ENCODE results near the gene LSM7. TPM values are rescaled to one million over a fixed set of nuclear protein-coding genes. Genes with fewer than 3 reads are reported as not detected.

LSM7 gene
- total and polyA plus RNA-seq, 2 experiments from 2014 or later, result 299 to 409 TPM

GRCh38 chr19:2305452-2306280, 22.7 kb downstream of the LSM7 start:
- peaks cover 50% of the 10 kb centered on the region for H3K27me3 Mint-ChIP-seq (ENCODE audit: insufficient read depth, low read depth, poor library complexity)
- ATAC-seq, result no peak
- no peaks in the 10 kb centered on the region; the same call in 1 of the 3 replicates for H3K9me3 Mint-ChIP-seq
- H3K4me3 Mint-ChIP-seq, result no peak overlapping the region
- Histone ChIP-seq H3K4me3 (no peak overlapping the region), H3K27me3 (ENCODE audit: insufficient read depth) (peaks cover 42% of the 10 kb centered on the region), H3K4me2 (no peak overlapping the region), H3K36me3 (ENCODE audit: insufficient read depth) (no peaks in the 10 kb centered on the region), H2AFZ (no peak overlapping the region), H3K4me1 (ENCODE audit: insufficient read depth) (peaks cover 5% of the 10 kb centered on the region; the same call in 1 of the 2 replicates), H3K27ac (ENCODE audit: low read depth) (no peak overlapping the region), H3K9me2 (ENCODE audit: insufficient read depth) (no peaks in the 10 kb centered on the region), H3F3A (replicated peaks; ENCODE audit: low read depth) (no peaks in the 10 kb centered on the region), H3K79me2 (replicated peaks; ENCODE audit: insufficient read depth) (no peaks in the 10 kb centered on the region), H4K20me1 (replicated peaks; ENCODE audit: insufficient read depth) (no peaks in the 10 kb centered on the region)
- DNase-seq (ENCODE audit: low spot score), result no peak
- no peak overlapping the region for H3K27ac Mint-ChIP-seq
- no peaks in the 10 kb centered on the region for H3K36me3 Mint-ChIP-seq (ENCODE audit: low read depth)
- TF ChIP-seq EZH2phosphoT487 (IDR thresholded peaks at IDR 0.05; ENCODE audit: unreplicated experiment) (no peak), CREB1 (CRISPR knock-in tag; IDR thresholded peaks at IDR 0.05; ENCODE audit: low read depth) (no peak), REST (IDR thresholded peaks at IDR 0.05; ENCODE audit: unreplicated experiment) (no peak), POLR2AphosphoS5 (IDR thresholded peaks at IDR 0.05; ENCODE audit: low read depth) (no peak), CTCF (conservative IDR thresholded peaks at IDR 0.05; ENCODE audit: low read depth in 2 of 2) (no peak), NANOG (IDR thresholded peaks at IDR 0.05; ENCODE audit: borderline replicate concordance) (no peak), STAT1 (IDR thresholded peaks at IDR 0.05; ENCODE audit: unreplicated experiment) (no peak), JUNB (IDR thresholded peaks at IDR 0.05; ENCODE audit: unreplicated experiment) (no peak), ZNF462 (CRISPR knock-in tag; IDR thresholded peaks at IDR 0.05) (no peak), ZNF114 (CRISPR knock-in tag; IDR thresholded peaks at IDR 0.05) (no peak), ZNF331 (CRISPR knock-in tag; IDR thresholded peaks at IDR 0.05; ENCODE audit: low read depth) (no peak), ETS1 (IDR thresholded peaks at IDR 0.05) (no peak), EZH2 (IDR thresholded peaks at IDR 0.05; ENCODE audit: low read depth, unreplicated experiment) (no peak)
- H3K4me1 Mint-ChIP-seq, result peaks cover 7% of the 10 kb centered on the region

Data from GM23338 (cell line).